ENCODE results near the gene KCNK2.

Gene KCNK2

GRCh38 chr1:215055281-215055935, 27.1 kb upstream of the KCNK2 start:
- Histone ChIP-seq H4K20me1 (ENCODE audit: insufficient read depth) (no peaks in the 10 kb centered on the region), H3K9ac (no peak overlapping the region), H3K27me3 (ENCODE audit: insufficient read depth, low read depth) (no peaks in the 10 kb centered on the region), H3K79me2 (ENCODE audit: insufficient read depth, low read depth) (no peaks in the 10 kb centered on the region), H3K4me3 (IDR thresholded peaks at IDR 0.05; ENCODE audit: insufficient read depth, low read depth, low read length) (no peak overlapping the region), H3K4me2 (no peak overlapping the region), H3K4me1 (ENCODE audit: low read depth, poor library complexity, severe bottlenecking) (no peaks in the 10 kb centered on the region), H3K36me3 (ENCODE audit: insufficient read depth) (no peaks in the 10 kb centered on the region), H2AFZ (ENCODE audit: low read depth) (no peak overlapping the region), H3K27ac (no peak overlapping the region)
- TF ChIP-seq CTCF (conservative IDR thresholded peaks at IDR 0.05; ENCODE audit: low read depth, low read length): no peak

- Histone ChIP-seq H3K4me1 (ENCODE audit: low read depth, poor library complexity, severe bottlenecking) (no peaks in the 10 kb centered on the region), H3K9ac (no peak overlapping the region), H2AFZ (ENCODE audit: low read depth) (no peak overlapping the region), H3K27me3 (ENCODE audit: insufficient read depth, low read depth) (no peaks in the 10 kb centered on the region), H3K4me3 (IDR thresholded peaks at IDR 0.05; ENCODE audit: insufficient read depth, low read depth, low read length) (no peak overlapping the region), H3K4me2 (no peak overlapping the region), H3K36me3 (ENCODE audit: insufficient read depth) (no peaks in the 10 kb centered on the region), H3K27ac (no peak overlapping the region), H3K79me2 (ENCODE audit: insufficient read depth, low read depth) (no peaks in the 10 kb centered on the region), H4K20me1 (ENCODE audit: insufficient read depth) (no peaks in the 10 kb centered on the region)
- TF ChIP-seq CTCF (conservative IDR thresholded peaks at IDR 0.05; ENCODE audit: low read depth, low read length): no peak
Observed at GRCh38 chr1:215056584-215056983, 26.0 kb upstream of the KCNK2 start.

GRCh38 chr1:215059947-215060346, 22.6 kb upstream of the KCNK2 start:
- H3K36me3 ChIP-seq (ENCODE audit: insufficient read depth): no peaks in the 10 kb centered on the region
- no peaks in the 10 kb centered on the region for H3K4me1 ChIP-seq (ENCODE audit: low read depth, poor library complexity, severe bottlenecking)
- H4K20me1 ChIP-seq (ENCODE audit: insufficient read depth): no peaks in the 10 kb centered on the region
- H3K9ac ChIP-seq: no peak overlapping the region
- H3K27me3 ChIP-seq (ENCODE audit: insufficient read depth, low read depth): no peaks in the 10 kb centered on the region
- H3K4me2 ChIP-seq: no peak overlapping the region
- H3K79me2 ChIP-seq (ENCODE audit: insufficient read depth, low read depth): no peaks in the 10 kb centered on the region
- no peak overlapping the region for H3K4me3 ChIP-seq (IDR thresholded peaks at IDR 0.05; ENCODE audit: insufficient read depth, low read depth, low read length)
- TF ChIP-seq CTCF (conservative IDR thresholded peaks at IDR 0.05; ENCODE audit: low read depth, low read length): no peak
- H2AFZ ChIP-seq (ENCODE audit: low read depth): no peak overlapping the region
- H3K27ac ChIP-seq: no peak overlapping the region

- H3K79me2 ChIP-seq (ENCODE audit: insufficient read depth, low read depth): no peaks in the 10 kb centered on the region
- no peaks in the 10 kb centered on the region for H4K20me1 ChIP-seq (ENCODE audit: insufficient read depth)
Observed at GRCh38 chr1:215064327-215064726, 18.2 kb upstream of the KCNK2 start.

More at GRCh38 chr1:215064327-215064726, 18.2 kb upstream of the KCNK2 start:
- no peaks in the 10 kb centered on the region for H3K4me1 ChIP-seq (ENCODE audit: low read depth, poor library complexity, severe bottlenecking)
- no peak overlapping the region for H3K4me2 ChIP-seq
- H3K4me3 ChIP-seq (IDR thresholded peaks at IDR 0.05; ENCODE audit: insufficient read depth, low read depth, low read length): no peak overlapping the region
- TF ChIP-seq CTCF (conservative IDR thresholded peaks at IDR 0.05; ENCODE audit: low read depth, low read length): no peak
- H2AFZ ChIP-seq (ENCODE audit: low read depth): no peak overlapping the region
- no peaks in the 10 kb centered on the region for H3K36me3 ChIP-seq (ENCODE audit: insufficient read depth)
- H3K27ac ChIP-seq: no peak overlapping the region
- H3K9ac ChIP-seq: no peak overlapping the region
- no peaks in the 10 kb centered on the region for H3K27me3 ChIP-seq (ENCODE audit: insufficient read depth, low read depth)
